Epithelial cell of prostate (primary cell): Measurements from ENCODE around the gene NCEH1.

Source experiments
- DNase-seq: peaks from one replicate; pipeline ENCODE4 v3.0.0-alpha.2; 2011; ENCODE audit warnings: low read depth, low spot score
- H3K27ac ChIP-seq: fragments of 450-650 bp; 2 replicates; pipeline ENCODE4 v1.5.1; 2017; ENCODE audit warnings: mild to moderate bottlenecking

The NCEH1 gene

DNA sequence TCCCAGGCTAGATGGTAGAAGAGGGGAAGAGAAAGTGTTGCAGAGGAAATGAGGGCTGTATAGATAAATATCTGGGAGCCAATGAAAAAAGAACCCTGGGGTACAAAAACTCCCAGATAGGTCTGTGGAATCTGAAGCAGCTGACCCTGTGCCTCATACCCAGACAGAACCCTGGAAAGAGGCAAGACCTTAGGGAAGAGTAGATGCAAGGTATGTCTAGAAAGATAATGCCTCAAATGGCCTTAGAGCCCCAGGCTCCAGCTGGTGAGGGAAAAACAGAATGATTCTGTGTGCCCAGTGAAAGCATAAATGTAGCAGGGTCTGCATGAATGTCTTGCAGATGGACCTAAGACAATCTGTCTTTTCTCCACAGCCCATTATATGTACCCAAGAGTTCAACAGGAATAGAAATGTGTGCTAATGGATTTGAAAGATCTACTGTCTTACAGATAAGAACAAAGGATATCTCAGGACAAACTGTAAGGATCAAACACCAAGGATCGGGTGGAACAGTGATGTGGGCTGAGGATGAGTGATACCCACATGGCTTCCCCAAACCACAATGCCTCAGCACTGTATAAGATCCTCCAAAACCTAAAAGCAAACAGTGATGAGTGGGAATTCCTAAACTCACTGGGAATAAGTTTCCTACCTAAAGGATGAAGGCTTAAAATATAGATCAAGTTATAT lies 58.8 kb downstream of the NCEH1 start:
- DNase-seq = no peak
- H3K27ac ChIP-seq = no peak overlapping the region

DNA sequence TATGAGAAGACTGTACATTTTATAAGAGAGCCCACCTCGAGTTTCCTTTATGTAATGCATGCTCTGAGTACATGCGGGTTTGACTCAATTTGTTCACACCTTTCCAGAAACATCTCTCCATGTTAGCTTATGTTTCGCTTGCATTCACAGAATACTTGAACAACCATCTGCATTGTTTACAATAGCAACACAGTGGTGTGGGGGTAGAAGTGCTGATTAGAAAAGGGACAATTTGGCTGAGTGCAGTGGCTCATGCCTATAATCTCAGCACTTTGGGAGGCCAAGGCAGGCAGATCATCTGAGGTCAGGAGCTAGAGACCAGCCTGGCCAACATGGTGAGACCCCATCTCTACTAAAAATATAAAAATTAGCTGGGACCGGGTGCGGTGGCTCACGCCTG lies 60.9 kb downstream of the NCEH1 start:
- H3K27ac ChIP-seq = no peak overlapping the region
- DNase-seq = no peak

DNA sequence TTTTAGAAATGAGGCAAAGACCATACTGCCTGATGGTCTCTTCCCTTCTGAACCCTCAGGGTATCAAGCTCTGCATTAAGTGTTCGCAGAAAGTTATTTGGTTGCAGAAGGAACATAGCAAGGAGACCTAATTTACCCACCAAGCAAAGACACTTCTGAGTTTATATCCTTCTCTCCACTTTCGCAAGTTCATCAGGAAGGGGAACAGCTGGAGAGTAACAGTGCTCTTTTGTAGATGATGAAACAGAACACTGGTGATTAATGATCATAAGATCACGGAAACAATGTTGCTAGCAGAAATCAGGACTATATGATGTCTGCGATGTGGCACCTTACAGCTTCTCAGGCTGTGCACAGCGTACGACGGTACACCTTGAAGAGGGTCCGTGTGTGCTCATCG lies 62.1 kb downstream of the NCEH1 start:
- DNase-seq = peak; percentile 37
- H3K27ac ChIP-seq = peak overlapping the region; percentile 62

DNA sequence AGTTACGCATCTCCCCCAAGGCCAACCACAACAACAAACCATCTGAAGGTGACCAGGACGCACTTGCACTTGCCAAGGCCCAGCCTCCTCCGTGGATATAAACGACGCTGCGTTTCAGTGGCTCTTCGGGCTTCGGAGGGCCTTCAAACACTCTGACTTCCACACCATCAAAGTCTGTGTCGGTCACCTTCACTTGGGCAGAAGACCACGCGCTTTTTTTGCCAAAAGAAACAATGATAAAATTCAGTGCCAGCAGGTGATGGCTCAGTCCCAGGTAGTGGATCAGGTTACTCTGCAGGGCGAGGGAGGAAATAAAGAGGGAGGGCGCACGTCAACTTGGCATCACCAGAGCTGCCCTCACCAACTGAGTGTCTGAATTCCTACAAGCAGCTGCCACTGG lies 63.0 kb downstream of the NCEH1 start:
- peak overlapping the region; percentile 62 for H3K27ac ChIP-seq
- peak; percentile 18 for DNase-seq

DNA sequence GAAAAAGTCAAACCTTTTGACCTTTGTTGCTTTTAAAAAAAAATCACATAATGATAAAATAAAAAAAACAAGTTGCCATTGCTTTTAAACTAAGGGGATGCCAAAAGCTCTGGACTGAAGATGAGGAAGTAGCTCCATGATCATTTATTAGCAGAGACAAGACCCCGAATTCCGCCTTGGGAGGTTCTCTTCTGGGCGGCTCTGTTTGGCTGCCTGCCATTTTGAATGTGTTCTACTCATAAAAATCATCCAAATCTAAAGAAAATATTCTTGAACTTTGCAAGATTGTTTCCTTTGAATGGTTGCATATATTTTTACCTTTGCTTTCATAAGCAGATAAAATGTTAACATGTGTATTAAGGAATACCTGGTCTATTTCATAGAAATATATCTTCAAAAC lies 63.8 kb downstream of the NCEH1 start:
- H3K27ac ChIP-seq = no peak overlapping the region
- no peak for DNase-seq

DNA sequence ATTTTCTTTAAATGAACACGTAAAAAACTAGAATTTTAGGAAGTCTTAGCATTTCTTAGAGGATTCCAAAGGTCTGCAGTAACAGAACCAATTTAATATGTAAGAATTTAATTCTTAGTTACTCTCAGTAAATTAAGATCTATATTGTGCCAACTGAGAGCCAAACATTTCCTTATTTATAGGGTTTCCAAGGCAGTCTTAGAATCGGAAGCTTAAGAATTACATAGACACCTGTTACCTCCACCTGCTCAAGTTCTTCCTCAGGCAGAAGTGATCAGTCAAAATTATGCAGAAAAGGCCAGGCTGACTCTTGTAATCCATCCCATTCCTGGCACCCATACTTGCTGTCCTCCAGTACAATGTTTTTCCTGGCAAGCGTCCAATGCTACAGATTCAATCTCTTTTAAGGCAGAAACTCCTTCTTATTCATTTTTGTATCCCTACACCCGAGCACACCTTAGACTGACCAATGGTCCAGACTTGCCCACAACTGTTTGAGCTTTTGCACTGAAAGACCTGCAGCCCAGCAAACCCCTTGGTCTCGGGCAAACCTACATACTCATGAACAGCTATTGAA lies 64.3 kb downstream of the NCEH1 start:
- no peak for DNase-seq
- no peak overlapping the region for H3K27ac ChIP-seq

DNA sequence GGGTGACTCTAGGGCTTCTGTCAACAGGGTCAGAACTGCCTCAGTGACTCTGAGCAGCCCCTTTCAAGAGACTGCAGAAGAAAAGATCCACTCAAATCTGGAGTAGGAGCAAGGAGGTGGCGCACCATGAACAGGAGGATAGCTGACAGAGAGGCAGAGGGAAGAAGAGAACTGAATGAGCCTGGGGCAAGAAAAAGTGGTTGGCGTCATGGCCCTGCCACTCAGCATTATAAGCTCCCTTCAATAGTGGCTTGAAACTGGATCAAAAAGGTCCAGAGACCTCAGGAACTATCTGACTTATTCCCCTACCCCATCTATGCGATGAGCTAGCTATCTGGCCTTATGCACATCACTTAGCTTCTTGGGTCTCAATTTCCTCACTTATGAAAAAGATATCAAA lies 66.6 kb downstream of the NCEH1 start:
- DNase-seq = no peak
- no peak overlapping the region for H3K27ac ChIP-seq

DNA sequence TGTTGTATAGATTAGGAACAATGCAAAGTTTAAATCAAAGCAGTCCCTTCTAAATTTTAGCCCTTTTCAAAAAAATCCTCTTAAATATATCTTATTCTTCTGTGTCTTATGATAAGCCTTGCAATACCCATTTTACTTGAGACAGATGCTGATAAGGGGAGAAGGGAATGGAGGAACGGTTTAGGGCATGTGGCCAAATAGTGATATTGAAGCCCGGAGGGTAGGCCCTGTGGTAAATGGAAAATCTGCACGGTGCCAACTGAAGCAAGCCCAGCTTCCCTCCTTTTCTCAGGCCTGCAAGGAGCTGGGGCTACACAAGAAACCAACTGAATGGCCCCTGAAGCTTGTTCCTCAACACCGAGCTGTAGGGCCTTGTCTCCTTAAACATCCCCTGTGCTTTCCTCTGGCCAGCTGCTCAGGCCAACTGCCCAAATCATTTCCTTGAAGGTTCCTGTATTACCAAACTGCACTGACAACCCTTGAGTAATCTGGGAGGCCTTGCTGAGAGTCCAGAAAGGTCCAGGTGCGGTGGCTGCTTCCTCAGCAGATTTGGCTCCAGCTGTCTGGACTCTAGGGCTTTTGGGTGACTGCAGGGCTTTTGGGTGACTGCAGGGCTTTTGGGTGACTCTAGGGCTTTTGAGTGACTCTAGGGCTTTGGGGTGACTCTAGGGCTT lies 67.2 kb downstream of the NCEH1 start:
- no peak for DNase-seq
- no peak overlapping the region for H3K27ac ChIP-seq

DNA sequence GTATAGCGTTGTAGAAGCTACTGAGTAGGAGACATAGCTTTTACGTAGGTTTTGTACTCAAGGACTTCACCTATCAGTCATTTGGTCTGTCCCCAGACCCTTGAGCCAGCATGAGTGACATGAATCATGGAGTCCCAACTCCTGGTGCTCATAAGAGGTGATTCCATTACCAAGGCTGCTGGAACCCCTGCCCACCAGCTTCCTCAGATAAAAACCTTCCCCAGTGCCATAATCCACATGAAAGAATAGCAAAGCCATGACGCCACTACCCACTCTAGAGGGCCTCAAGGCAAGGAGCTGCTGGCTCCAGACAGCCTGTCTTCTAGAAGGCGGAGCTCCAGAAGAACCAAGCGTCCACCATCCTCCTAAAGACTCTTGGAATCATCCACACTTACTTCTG lies 69.6 kb downstream of the NCEH1 start:
- DNase-seq = no peak
- H3K27ac ChIP-seq = no peak overlapping the region

DNA sequence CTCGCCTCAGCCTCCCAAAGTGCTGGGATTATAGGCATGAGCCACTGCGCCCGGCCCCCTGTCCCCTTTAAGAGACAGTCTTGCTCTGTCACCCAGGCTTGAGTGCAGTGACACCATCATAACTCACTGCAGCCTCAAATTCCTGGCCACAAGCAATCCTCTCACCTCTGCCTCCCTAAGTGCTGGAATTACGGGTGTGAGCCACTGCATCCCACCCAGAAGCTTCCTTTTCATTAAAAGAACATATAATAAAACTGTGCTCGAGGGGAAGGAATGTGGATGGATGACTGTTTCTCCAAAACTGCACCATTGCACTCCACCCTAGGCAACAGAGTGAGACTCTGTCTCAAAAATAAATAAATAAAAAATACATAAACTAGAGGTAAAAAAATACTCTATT lies 70.1 kb downstream of the NCEH1 start:
- no peak overlapping the region for H3K27ac ChIP-seq
- DNase-seq = no peak

DNA sequence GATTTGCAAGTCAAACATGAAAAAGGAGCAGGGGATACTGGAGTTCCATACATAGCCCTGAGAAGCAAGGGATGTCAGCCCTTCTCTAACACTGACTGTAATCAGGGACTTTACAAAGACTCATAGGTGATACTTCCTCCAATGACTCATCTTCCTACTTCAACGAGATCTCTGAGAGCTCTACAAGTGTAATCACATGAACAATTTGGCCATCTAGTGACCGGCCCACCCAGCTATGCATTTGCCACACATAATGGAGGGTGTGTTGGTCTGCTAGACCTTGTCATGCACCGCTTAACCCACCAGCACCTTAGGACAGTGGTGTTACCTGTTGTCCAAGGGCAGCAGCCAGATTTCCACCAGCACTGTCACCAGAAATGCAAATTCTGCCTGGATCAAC lies 75.3 kb downstream of the NCEH1 start:
- DNase-seq = peak; percentile 39
- peak overlapping the region; percentile 61 for H3K27ac ChIP-seq

DNA sequence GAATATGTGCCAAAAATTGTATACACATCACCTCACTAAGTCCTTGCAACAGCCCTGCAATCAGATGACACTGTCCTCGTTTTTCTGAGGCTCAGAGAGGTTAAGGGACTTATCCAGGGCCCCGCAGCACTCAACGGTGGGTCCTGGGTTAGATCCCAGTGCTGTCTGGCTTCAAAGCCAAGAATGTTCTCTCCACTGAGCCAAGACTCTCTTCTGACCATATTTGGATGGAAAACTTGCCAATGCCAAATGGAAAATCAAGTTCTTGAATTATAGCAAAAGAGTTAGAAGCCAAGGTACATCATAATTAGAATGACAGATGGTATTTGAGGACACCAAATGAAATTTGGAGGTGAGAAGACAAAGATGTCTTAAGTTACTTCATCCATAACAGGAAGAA lies 75.9 kb downstream of the NCEH1 start:
- peak overlapping the region; percentile 61 for H3K27ac ChIP-seq
- no peak for DNase-seq

DNA sequence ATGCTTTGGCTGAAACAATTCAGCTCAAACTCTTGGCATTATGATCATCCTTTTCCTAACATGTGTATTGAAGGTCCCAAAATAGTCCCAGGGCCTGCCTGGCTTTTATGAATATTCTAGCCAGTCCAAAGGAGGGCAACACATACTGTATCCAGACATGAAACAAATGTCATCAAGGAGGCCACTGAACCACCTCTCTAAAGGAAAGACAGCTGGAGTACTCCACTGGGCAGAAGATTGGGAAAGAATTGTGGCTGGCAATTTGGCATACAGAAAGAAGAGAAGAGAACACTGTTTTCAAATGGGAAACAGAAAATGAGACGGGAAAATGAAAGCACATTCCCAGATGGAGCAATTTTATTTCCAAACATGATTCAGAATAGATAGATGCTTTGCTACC lies 80.6 kb downstream of the NCEH1 start:
- no peak for DNase-seq
- H3K27ac ChIP-seq = no peak overlapping the region

DNA sequence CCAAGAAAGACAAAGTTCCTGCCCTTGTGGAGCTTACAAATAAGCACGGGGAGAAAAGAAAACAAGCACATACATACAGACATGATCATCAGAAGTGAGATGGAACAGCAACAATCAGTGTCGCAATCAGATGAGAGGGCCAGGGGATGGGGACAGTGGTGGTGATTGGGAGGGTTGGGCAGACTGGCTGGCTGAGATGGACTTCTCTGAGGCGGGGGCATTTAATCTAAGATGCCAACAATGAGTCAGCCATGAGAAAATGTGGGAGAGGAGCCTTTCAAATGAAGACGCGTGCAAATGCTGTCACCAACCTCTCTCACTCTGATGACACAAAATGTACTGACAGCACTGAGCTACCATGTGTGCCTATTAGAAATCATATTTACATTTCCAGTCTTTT lies 81.4 kb downstream of the NCEH1 start:
- no peak for DNase-seq
- no peak overlapping the region for H3K27ac ChIP-seq

DNA sequence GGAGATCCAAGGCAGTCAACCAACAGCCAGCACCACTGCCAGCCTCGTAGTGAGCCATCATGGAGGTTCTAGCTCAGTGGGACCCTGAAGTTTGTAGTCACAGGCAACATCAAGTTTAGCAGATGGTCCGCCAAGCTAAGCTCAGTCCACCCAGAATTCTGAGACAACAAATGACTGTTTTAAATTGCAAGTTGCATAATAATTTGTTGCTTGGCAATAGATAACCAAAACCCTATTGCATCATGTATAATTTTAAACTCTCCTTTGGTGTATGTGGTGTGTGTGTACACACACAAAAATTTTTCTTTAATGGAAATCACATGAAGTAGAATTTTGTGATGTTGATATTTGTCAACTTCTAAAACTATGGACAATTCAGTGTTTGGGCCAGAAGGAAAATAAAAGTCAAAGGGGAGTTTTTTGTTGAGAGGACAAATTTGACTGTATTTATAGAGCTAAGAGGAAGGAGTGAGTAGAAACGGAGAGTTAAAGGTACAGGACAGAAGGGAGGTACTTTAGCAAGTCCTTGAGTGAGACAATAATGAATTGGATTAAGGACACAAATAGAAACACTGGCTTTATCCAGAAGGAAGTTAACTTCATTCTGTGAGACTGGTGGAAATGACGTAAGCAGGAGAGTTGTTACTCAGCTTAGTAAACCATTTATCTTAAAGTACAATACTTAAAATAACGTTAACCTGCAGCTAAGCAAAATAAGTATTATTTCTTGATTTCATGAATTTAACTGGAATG lies 83.6 kb downstream of the NCEH1 start:
- DNase-seq = no peak
- peak overlapping the region; percentile 61 for H3K27ac ChIP-seq

DNA sequence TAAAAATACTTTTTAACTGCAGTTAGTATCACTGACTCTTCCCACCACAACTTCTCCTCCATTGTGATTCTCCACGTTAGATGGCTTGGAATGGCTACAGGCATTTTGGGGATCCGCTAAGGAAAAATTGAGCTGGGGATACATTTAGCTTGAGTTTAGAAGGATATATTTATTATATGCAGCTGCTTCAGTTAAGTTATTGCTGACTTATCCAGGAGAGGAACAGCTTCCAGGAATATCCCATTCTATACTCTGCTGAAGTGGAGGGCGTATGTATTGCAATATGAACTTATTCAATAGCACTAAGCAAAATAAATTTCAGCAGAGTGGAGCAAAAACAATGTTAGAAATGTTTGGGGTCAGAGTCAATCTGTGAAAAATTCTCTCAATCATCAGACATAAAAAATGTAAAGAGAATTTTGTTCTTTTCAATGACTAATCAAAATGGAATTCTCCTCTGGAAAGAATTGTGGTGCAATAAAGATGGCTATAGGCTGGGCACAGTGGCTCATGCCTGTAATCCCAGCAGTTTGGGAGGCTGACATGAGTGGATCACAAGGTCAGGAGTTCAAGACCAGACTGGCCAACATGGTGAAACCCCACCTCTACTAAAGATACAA lies 84.7 kb downstream of the NCEH1 start:
- DNase-seq = no peak
- peak overlapping the region; percentile 61 for H3K27ac ChIP-seq

DNA sequence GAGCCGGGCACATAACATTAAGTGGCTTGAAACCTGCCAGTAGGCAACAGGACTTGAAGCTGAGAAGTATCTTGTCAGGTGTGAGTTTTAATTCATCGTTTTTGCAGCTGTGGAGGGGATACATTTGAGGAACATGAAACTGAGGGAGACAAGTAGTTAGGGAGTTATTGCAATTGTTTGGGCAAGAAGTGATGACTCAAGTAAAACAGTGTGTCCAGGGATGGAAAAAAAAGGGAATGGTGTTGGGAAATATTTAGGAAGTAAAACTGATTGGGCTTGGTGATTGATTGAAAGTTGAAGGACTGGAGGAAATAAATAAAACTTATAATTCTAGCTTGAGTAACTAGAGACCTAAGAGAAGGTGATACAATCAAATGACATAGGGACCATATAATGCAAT lies 85.5 kb downstream of the NCEH1 start:
- DNase-seq = no peak
- H3K27ac ChIP-seq = peak overlapping the region; percentile 61

DNA sequence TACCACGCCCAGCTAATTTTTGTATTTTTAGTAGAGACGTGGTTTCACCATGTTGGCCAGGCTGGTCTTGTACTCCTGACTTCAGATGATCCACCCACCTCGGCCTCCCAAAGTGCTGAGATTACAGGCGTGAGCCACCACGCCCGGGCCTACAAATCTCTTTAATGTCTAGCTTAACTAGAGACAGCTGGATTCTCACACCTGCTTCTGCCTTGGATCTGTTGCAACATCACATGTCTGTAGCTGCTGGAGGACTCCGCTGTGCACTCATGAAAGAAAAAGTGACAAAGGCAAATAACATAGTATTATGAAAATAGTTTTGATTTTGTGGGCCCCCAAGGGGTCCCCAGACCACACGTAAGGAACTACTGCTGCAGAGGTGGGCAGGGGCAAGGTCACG lies 85.9 kb downstream of the NCEH1 start:
- no peak for DNase-seq
- H3K27ac ChIP-seq = peak overlapping the region; percentile 61

DNA sequence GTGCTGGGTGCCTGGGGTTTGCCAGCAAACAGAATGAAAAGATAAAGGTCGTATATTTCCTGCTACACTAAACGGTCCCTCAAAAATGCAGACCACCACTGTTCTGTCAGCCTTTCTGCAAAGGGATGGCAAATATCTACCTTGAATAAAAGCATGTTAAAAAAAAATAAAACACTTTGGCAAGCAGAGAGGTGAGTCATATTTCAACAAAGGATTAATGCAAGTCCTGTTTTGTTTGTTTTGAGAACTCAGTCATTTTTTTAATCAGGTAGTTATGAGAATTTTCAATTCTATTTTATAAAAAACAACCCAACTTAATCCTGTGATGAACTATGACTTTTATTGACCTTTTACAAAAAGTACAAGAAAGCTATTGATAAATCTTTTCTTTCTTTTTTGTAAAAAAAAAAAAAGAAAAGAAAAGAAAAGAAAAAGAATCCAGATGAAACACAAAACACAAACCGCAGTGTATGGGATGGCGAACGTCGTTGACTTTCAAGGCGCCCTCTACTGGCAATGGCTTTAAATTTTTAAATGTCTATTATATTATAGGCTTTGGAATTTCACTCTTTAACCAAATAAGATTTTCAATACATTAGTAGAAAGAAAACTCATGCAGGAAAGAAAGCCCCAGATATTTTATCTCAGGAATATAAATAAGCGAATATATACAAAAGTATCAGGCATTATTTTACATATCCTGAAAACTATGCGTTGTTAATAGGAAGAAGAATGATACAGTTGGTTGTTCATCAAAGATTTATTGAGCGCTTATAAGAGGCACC lies 87.8 kb downstream of the NCEH1 start:
- DNase-seq = no peak
- H3K27ac ChIP-seq = peak overlapping the region; percentile 46

DNA sequence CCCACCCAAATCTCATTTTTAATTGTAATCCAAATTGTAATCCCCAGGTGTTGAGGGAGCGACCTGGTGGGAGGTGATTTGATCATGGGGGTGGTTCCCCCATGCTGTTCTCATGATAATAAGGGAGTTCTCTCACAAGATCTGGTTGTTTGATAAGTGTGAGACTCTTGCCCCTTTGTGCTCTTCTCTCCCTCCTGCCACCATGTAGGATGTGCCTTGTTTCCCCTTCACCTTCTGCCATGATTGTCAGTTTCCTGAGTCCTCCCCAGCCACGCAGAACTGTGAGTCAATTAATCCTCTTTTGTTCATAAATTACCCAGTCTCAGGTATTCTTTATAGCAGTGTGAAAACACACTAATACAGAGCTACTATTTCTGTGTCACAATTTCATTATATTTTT lies 88.7 kb downstream of the NCEH1 start:
- peak overlapping the region; percentile 46 for H3K27ac ChIP-seq
- DNase-seq = no peak
